GM23248 (cell line): Measurements from ENCODE around the gene ANKRD26. TPM values are rescaled to one million over a fixed set of nuclear protein-coding genes. Genes with fewer than 3 reads are reported as not detected.

Source experiments
- DNase-seq: peaks from one replicate; pipeline ENCODE4 v3.0.0-alpha.2; 2015
- H2AFZ ChIP-seq: fragments of 200-600 bp; sonication (generic); 2 replicates; pipeline ENCODE4 v1.6.1; 2016; ENCODE audit warnings: antibody characterized with exemption
- H3F3A ChIP-seq: fragments of 200-600 bp; sonication (generic); 2 replicates; pipeline ENCODE4 v1.6.1; 2016; ENCODE audit warnings: mild to moderate bottlenecking, antibody characterized with exemption, mixed run types; ENCODE audit not compliant: insufficient read depth
- H3K27ac ChIP-seq: fragments of 200-600 bp; sonication (generic); 2 replicates; pipeline ENCODE4 v1.5.1; 2016; ENCODE audit warnings: mild to moderate bottlenecking
- H3K27me3 ChIP-seq: fragments of 200-600 bp; sonication (generic); replicated peaks from 2 replicates; pipeline ENCODE4 v1.6.1; 2016; ENCODE audit warnings: mild to moderate bottlenecking; ENCODE audit not compliant: insufficient read depth
- H3K36me3 ChIP-seq: fragments of 200-600 bp; sonication (generic); 2 replicates; pipeline ENCODE4 v1.6.1; 2016; ENCODE audit warnings: low read depth, mild to moderate bottlenecking
- H3K4me1 ChIP-seq: fragments of 200-600 bp; sonication (generic); 2 replicates; pipeline ENCODE4 v1.6.1; 2016; ENCODE audit warnings: mild to moderate bottlenecking; ENCODE audit not compliant: insufficient read depth
- H3K4me2 ChIP-seq: fragments of 200-600 bp; sonication (generic); one replicate; pipeline ENCODE4 v1.6.1; 2016; ENCODE audit warnings: mild to moderate bottlenecking; ENCODE audit not compliant: unreplicated experiment
- H3K4me3 ChIP-seq: fragments of 200-600 bp; sonication (generic); 2 replicates; pipeline ENCODE4 v1.5.1; 2016; ENCODE audit warnings: mild to moderate bottlenecking
- H3K79me2 ChIP-seq: fragments of 200-600 bp; sonication (generic); 2 replicates; pipeline ENCODE4 v1.6.1; 2016; ENCODE audit warnings: mild to moderate bottlenecking; ENCODE audit not compliant: insufficient read depth
- H3K9ac ChIP-seq: fragments of 200-600 bp; sonication (generic); 2 replicates; pipeline ENCODE4 v1.6.1; 2016; ENCODE audit warnings: mild to moderate bottlenecking
- H3K9me2 ChIP-seq: fragments of 200-600 bp; sonication (generic); 2 replicates; pipeline ENCODE4 v1.6.1; 2016; ENCODE audit warnings: mixed run types, mild to moderate bottlenecking, moderate library complexity; ENCODE audit not compliant: insufficient read depth
- H3K9me3 ChIP-seq: fragments of 200-600 bp; sonication (generic); one replicate; pipeline ENCODE4 v1.6.1; 2017; ENCODE audit warnings: low read depth
- H4K20me1 ChIP-seq: fragments of 200-600 bp; sonication (generic); 2 replicates; pipeline ENCODE4 v1.6.0; 2016; ENCODE audit not compliant: insufficient read depth
- EZH2 ChIP-seq: fragments of 200-600 bp; sonication (generic); IDR thresholded peaks from 2 replicates; pipeline ENCODE4 v1.6.1; 2018; ENCODE audit warnings: antibody characterized with exemption, mild to moderate bottlenecking; ENCODE audit not compliant: insufficient read depth, poor library complexity, severe bottlenecking
- EZH2phosphoT487 ChIP-seq: fragments of 200-600 bp; sonication (generic); IDR thresholded peaks from 2 replicates; pipeline ENCODE4 v1.6.1; 2018; ENCODE audit warnings: antibody characterized with exemption, moderate library complexity, mild to moderate bottlenecking, low read depth; ENCODE audit not compliant: insufficient read depth
- WGBS, 2 experiments: methylation state at CpG; one replicate each; pipeline ENCODE4 v1.1.6; 2015 to 2017; ENCODE audit warnings: low lambda C conversion rate in 2 of 2, low coverage in 1 of 2; ENCODE audit errors: missing lambda C conversion rate in 2 of 2; 5-methylcytosine and 5-hydroxymethylcytosine counted together
- in situ Hi-C: fragments of 300-500 bp; cut with MboI; formaldehyde crosslinking; loops from 2 replicates; pipeline ENCODE4 v1.15.0; 2020
- polyA plus RNA-seq: library from polyadenylated mRNA; unstranded; fragments of >200 nt; fragmentation: Nextera tagmentation; extraction: Ambion mirVana; gene quantifications from 2 replicates; pipeline ENCODE4 v1.2.1, GENCODE V29; 2016
- total RNA-seq: library from RNA; depleted of rRNA; stranded (reverse); fragments of >200 nt; shearing (Covaris generic); gene quantifications from 2 replicates; pipeline ENCODE4 v1.2.3, GENCODE V29; 2014

ANKRD26 gene
- total and polyA plus RNA-seq, 2 experiments from 2014 or later: 4.8 to 5.4 TPM

DNA sequence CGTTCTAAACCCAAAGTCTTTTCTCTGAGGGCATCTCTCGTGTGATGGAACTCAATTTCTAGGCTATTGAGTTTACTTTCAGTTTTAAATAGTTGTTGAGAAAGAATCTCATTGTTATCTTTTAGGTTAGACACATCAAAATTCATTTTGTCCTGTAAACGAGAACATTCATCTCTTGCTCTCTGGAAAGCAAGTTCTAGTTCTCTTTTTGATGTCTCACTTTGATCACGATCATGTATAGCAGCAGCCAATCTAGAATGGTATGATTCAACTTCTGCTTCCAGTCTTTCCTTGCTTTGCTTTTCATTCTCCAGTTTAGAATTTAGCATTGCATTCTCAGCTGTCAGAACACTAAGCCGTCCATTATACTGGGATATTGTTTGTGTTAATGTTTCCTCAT, 65.1 kb downstream of the ANKRD26 start:
- no peaks in the 10 kb centered on the region for H3K4me1 ChIP-seq
- H3K9me2 ChIP-seq: no peaks in the 10 kb centered on the region
- H3K4me2 ChIP-seq: no peak overlapping the region
- no peaks in the 10 kb centered on the region for H3K27me3 ChIP-seq
- no peak for DNase-seq
- H3K79me2 ChIP-seq: no peaks in the 10 kb centered on the region
- 95 to 99% methylated on average over 5 of the region's 5 CpGs for WGBS, 2 experiments
- no peaks in the 10 kb centered on the region for H4K20me1 ChIP-seq
- H2AFZ ChIP-seq: no peak overlapping the region
- no peaks in the 10 kb centered on the region for H3F3A ChIP-seq
- no peaks in the 10 kb centered on the region for H3K9me3 ChIP-seq
- no peak overlapping the region for H3K4me3 ChIP-seq
- in situ Hi-C loops: no loop called here
- H3K36me3 ChIP-seq: peaks cover 33% of the 10 kb centered on the region
- TF ChIP-seq EZH2 (no peak), EZH2phosphoT487 (no peak)
- no peak overlapping the region for H3K27ac ChIP-seq
- no peak overlapping the region for H3K9ac ChIP-seq

DNA sequence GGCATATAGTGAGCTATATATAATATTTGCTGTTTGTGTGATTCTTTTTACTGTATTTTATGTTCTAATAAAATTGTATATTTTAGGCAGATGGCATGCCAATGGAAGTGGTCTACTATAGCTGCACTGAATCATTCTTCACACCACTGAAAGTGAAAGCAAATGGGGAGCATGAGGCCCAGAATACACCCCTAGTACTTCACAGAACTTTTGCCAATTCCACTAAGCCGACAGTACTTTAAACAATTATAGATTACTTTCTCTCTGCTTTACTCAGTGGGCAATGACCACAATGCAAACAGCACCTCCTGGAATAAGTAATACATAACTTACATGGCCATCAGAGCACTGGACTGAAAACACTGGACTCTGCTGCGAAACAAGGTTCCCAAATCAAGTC, 70.2 kb downstream of the ANKRD26 start:
- H3K27ac ChIP-seq: no peak overlapping the region
- H3K9me2 ChIP-seq: no peaks in the 10 kb centered on the region
- no peak for DNase-seq
- H2AFZ ChIP-seq: no peak overlapping the region
- no peaks in the 10 kb centered on the region for H3K4me1 ChIP-seq
- H3K36me3 ChIP-seq: peaks cover 23% of the 10 kb centered on the region
- in situ Hi-C loops: no loop called here
- 78 to 85% methylated on average over 2 of the region's 2 CpGs for WGBS, 2 experiments
- no peak overlapping the region for H3K4me3 ChIP-seq
- H3K9me3 ChIP-seq: no peaks in the 10 kb centered on the region
- H3K27me3 ChIP-seq: no peaks in the 10 kb centered on the region
- TF ChIP-seq EZH2 (no peak), EZH2phosphoT487 (no peak)
- H3K4me2 ChIP-seq: no peak overlapping the region
- H4K20me1 ChIP-seq: no peaks in the 10 kb centered on the region
- no peaks in the 10 kb centered on the region for H3F3A ChIP-seq
- no peak overlapping the region for H3K9ac ChIP-seq
- no peaks in the 10 kb centered on the region for H3K79me2 ChIP-seq

DNA sequence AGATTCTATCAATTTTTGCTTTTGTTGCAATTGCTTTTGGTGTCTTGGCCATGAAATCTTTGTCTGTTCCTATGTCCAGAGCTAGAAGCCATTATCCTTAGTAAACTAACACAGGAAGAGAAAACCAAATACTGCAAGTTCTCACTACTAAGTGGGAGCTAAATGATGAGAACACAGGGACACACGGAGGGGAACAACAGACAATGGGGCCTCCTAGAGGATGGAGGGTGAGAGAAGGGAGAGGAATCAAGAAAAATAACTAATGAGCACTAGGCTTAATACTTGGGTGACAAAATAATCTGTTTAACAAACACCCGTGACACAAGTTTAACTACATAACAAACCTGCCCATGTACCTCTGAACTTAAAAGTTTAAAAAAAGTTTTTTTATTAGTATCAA, 78.2 kb downstream of the ANKRD26 start:
- peaks cover 13% of the 10 kb centered on the region for H3K36me3 ChIP-seq
- no peak overlapping the region for H2AFZ ChIP-seq
- H3K79me2 ChIP-seq: no peaks in the 10 kb centered on the region
- in situ Hi-C loops: no loop called here
- 68 to 72% methylated on average over 2 of the region's 2 CpGs for WGBS, 2 experiments
- H3K9me3 ChIP-seq: no peaks in the 10 kb centered on the region
- TF ChIP-seq EZH2: no peak
- TF ChIP-seq EZH2phosphoT487: no peak
- no peak for DNase-seq
- H3K4me3 ChIP-seq: no peak overlapping the region
- no peak overlapping the region for H3K27ac ChIP-seq
- no peaks in the 10 kb centered on the region for H3K4me1 ChIP-seq
- H3K4me2 ChIP-seq: no peak overlapping the region
- H3F3A ChIP-seq: no peaks in the 10 kb centered on the region
- H3K9ac ChIP-seq: no peak overlapping the region
- no peaks in the 10 kb centered on the region for H4K20me1 ChIP-seq
- no peaks in the 10 kb centered on the region for H3K9me2 ChIP-seq
- H3K27me3 ChIP-seq: no peaks in the 10 kb centered on the region

- in situ Hi-C loops: no loop called here
- Histone ChIP-seq H4K20me1 (no peaks in the 10 kb centered on the region), H3K79me2 (no peaks in the 10 kb centered on the region), H3K36me3 (peaks cover 13% of the 10 kb centered on the region), H3K27me3 (no peaks in the 10 kb centered on the region), H3K9me3 (no peaks in the 10 kb centered on the region), H3K4me1 (no peaks in the 10 kb centered on the region), H3F3A (no peaks in the 10 kb centered on the region), H3K27ac (no peak overlapping the region), H3K9me2 (no peaks in the 10 kb centered on the region), H3K9ac (no peak overlapping the region), H3K4me3 (no peak overlapping the region), H3K4me2 (no peak overlapping the region), H2AFZ (no peak overlapping the region)
- DNase-seq: no peak
- no peak for TF ChIP-seq EZH2phosphoT487
- TF ChIP-seq EZH2: no peak
- 88 to 91% methylated on average over 5 of the region's 5 CpGs for WGBS, 2 experiments
Measured at GRCh38 chr10:27020243-27020642, 80.1 kb downstream of the ANKRD26 start.

DNA sequence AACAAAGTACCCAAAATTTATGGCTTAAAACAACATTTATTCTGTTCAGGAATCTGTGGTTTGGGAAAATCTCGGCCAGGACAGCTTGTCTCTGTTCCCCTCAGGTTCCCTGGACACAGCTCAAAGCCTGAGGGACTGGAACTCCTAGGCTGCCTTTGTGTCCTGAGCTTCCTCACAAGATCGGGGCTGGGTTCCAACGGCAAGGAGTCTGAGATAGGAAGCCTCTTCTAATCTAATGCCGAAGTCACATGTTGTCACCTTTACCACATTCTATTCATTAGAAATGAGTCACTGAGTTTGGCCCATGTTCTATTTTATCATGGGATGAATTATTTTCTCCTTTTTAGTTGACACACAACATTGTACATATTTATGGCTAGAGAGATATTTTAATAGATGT, 80.5 kb downstream of the ANKRD26 start:
- H3K4me3 ChIP-seq: no peak overlapping the region
- H3K79me2 ChIP-seq: no peaks in the 10 kb centered on the region
- H2AFZ ChIP-seq: no peak overlapping the region
- H3K9me2 ChIP-seq: no peaks in the 10 kb centered on the region
- no peaks in the 10 kb centered on the region for H3K9me3 ChIP-seq
- no peaks in the 10 kb centered on the region for H4K20me1 ChIP-seq
- no peaks in the 10 kb centered on the region for H3K4me1 ChIP-seq
- in situ Hi-C loops: no loop called here
- 87 to 92% methylated on average over 4 of the region's 4 CpGs for WGBS, 2 experiments
- no peak for DNase-seq
- no peaks in the 10 kb centered on the region for H3K27me3 ChIP-seq
- H3K27ac ChIP-seq: no peak overlapping the region
- no peak for TF ChIP-seq EZH2
- TF ChIP-seq EZH2phosphoT487: no peak
- H3K9ac ChIP-seq: no peak overlapping the region
- peaks cover 13% of the 10 kb centered on the region for H3K36me3 ChIP-seq
- H3F3A ChIP-seq: no peaks in the 10 kb centered on the region
- H3K4me2 ChIP-seq: no peak overlapping the region
